HepG2 (cell line): ENCODE data around the gene KCNIP4. TPM values are rescaled to one million over a fixed set of nuclear protein-coding genes. Genes with fewer than 3 reads are reported as not detected.

Experiments
- ATAC-seq: fragments of 200-7000 bp; cut with Tn5 transposase; 3 replicates; pipeline ENCODE4 v1.9.1; 2020; ENCODE audit warnings: mild to moderate bottlenecking, moderate library complexity
- BruUV-seq: library from RNA; stranded (reverse); fragments of 400-500 nt; replicated peaks from 2 replicates; lab custom pipeline; 2021; lab: Mats Ljungman, UMichigan
- CTCF ChIA-PET: fragments of 300-600 bp; formaldehyde crosslinking; extraction: SDS; loops from one replicate; lab custom pipeline; 2021; ENCODE audit warnings: low total read pairs, inconsistent platforms, low intra/inter-chr PET ratio; lab: Yijun Ruan, JAX
- POLR2A ChIA-PET: fragments of 350-600 bp; sonication (Branson Sonifier 250); formaldehyde crosslinking; loops from one replicate; lab custom pipeline; 2020; ENCODE audit warnings: antibody characterized with exemption, inconsistent platforms; lab: Yijun Ruan, JAX
- DNase-seq: peaks from one replicate; pipeline ENCODE4 v3.0.0-alpha.2; 2015; ENCODE audit warnings: low spot score
- FAIRE-seq: peaks from 3 replicates; lab custom pipeline; 2011; peaks lifted over from hg19 to GRCh38; lab: Jason Lieb, UNC
- H2AFZ ChIP-seq: one replicate; pipeline ENCODE4 v1.6.1; 2011; ENCODE audit warnings: low read length, inconsistent platforms
- H3K27ac ChIP-seq: fragments of 300-600 bp; 3 replicates; pipeline ENCODE4 v1.8.0; 2011; ENCODE audit warnings: mixed run types, mild to moderate bottlenecking, mixed read lengths, low read length, inconsistent platforms; ENCODE audit not compliant: insufficient read depth; ENCODE audit errors: extremely low read length
- H3K27me3 ChIP-seq, 2 experiments: fragments of 200-600 bp in 1 of 2; 2 replicates in 1 of 2; 3 replicates in 1 of 2; pipeline versions ENCODE4 v1.6.0 to v1.8.0; 2011; ENCODE audit warnings: low read length in 2 of 2, mild to moderate bottlenecking in 2 of 2, moderate library complexity in 2 of 2, inconsistent platforms in 1 of 2; ENCODE audit not compliant: insufficient read depth in 2 of 2, control insufficient read depth in 1 of 2
- H3K36me3 ChIP-seq, 2 experiments: fragments of 200-600 bp in 1 of 2; replicated peaks in 1 of 2; 2 replicates in 1 of 2; 3 replicates in 1 of 2; pipeline versions ENCODE4 v1.5.1 to v1.8.0; 2011; ENCODE audit warnings: low read length in 2 of 2, inconsistent platforms in 1 of 2; ENCODE audit not compliant: insufficient read depth in 2 of 2, control insufficient read depth in 1 of 2
- H3K4me1 ChIP-seq: 2 replicates; pipeline ENCODE4 v1.5.1; 2012; ENCODE audit warnings: low read length, inconsistent platforms; ENCODE audit not compliant: insufficient read depth
- H3K4me2 ChIP-seq: 2 replicates; pipeline ENCODE4 v1.6.0; 2011; ENCODE audit warnings: low read depth, low read length, inconsistent platforms
- H3K4me3 ChIP-seq, 3 experiments: fragments of 200-600 bp in 1 of 3; sonication (generic), shearing (Covaris generic) in 1 of 3; replicated peaks in 1 of 3; 2 replicates each; pipeline ENCODE4 v1.5.1; 2011 to 2016; ENCODE audit warnings: low read length in 3 of 3, inconsistent platforms in 2 of 3, low read depth in 2 of 3, mild to moderate bottlenecking in 2 of 3, control low read depth in 1 of 3, mixed read lengths in 1 of 3; ENCODE audit not compliant: insufficient read depth in 1 of 3
- H3K79me2 ChIP-seq: one replicate; pipeline ENCODE4 v1.6.1; 2011; ENCODE audit warnings: low read length, inconsistent platforms; ENCODE audit not compliant: insufficient read depth
- H3K9ac ChIP-seq: 2 replicates; pipeline ENCODE4 v1.6.0; 2011; ENCODE audit warnings: mild to moderate bottlenecking, low read depth, low read length, inconsistent platforms; ENCODE audit not compliant: insufficient read depth
- H3K9me3 ChIP-seq: 2 replicates; pipeline ENCODE4 v1.5.1; 2012; ENCODE audit warnings: mild to moderate bottlenecking, low read length
- H4K20me1 ChIP-seq: 2 replicates; pipeline ENCODE4 v1.6.0; 2011; ENCODE audit warnings: inconsistent platforms, mild to moderate bottlenecking, low read length, moderate library complexity; ENCODE audit not compliant: insufficient read depth
- AHR ChIP-seq: IDR thresholded peaks from 2 replicates; pipeline ENCODE4 v1.6.1; 2018; ENCODE audit warnings: missing genetic modification reagents, missing compliant biosample characterization
- HMG20A ChIP-seq: IDR thresholded peaks from 2 replicates; pipeline ENCODE4 v1.6.1; 2016; ENCODE audit warnings: borderline replicate concordance
- NCOA2 ChIP-seq: sonication (generic); formaldehyde crosslinking; IDR thresholded peaks from 2 replicates; pipeline ENCODE4 v1.8.0; 2022; ENCODE audit warnings: inconsistent platforms
- NR1H2 ChIP-seq: sonication (generic); formaldehyde crosslinking; IDR thresholded peaks from 2 replicates; pipeline ENCODE4 v1.8.1; 2022; ENCODE audit warnings: low read depth, missing genetic modification reagents, borderline replicate concordance
- PAWR ChIP-seq: sonication (generic); formaldehyde crosslinking; IDR thresholded peaks from 2 replicates; pipeline ENCODE4 v1.4.0; 2020; ENCODE audit warnings: missing genetic modification reagents, mild to moderate bottlenecking, borderline replicate concordance
- POLR2AphosphoS5 ChIP-seq: IDR thresholded peaks from 2 replicates; pipeline ENCODE4 v1.6.1; 2012; ENCODE audit warnings: low read depth, low read length
- ZBTB8A ChIP-seq: sonication (generic); formaldehyde crosslinking; IDR thresholded peaks from 2 replicates; pipeline ENCODE4 v1.4.0; 2020; ENCODE audit warnings: mild to moderate bottlenecking, low read depth, missing genetic modification reagents, borderline replicate concordance
- ZNF333 ChIP-seq: sonication (generic); formaldehyde crosslinking; IDR thresholded peaks from 2 replicates; pipeline ENCODE4 v1.4.0; 2020; ENCODE audit warnings: mild to moderate bottlenecking, missing genetic modification reagents, borderline replicate concordance
- ZNF354B ChIP-seq: sonication (generic); formaldehyde crosslinking; IDR thresholded peaks from 2 replicates; pipeline ENCODE4 v1.8.0; 2022; ENCODE audit warnings: mild to moderate bottlenecking, missing genetic modification reagents
- ZNF605 ChIP-seq: sonication (generic); formaldehyde crosslinking; IDR thresholded peaks from 2 replicates; pipeline ENCODE4 v1.8.0; 2022; ENCODE audit warnings: mild to moderate bottlenecking, missing genetic modification reagents
- ZNF841 ChIP-seq: sonication (generic); formaldehyde crosslinking; IDR thresholded peaks from 2 replicates; pipeline ENCODE4 v1.8.1; 2023; ENCODE audit warnings: missing genetic modification reagents, borderline replicate concordance
- WGBS: methylation state at CpG from one replicate; pipeline ENCODE4 v1.1.6; 2017; ENCODE audit warnings: low lambda C conversion rate; 5-methylcytosine and 5-hydroxymethylcytosine counted together
- in situ Hi-C: cut with HindIII; loops from 2 replicates; pipeline ENCODE4 v1.10.0; 2017; ENCODE audit warnings: low pct_unique_long_range_greater_than_20kb; ENCODE audit not compliant: extremely low pct_ligation_motif_present
- intact Hi-C: fragments of 100-400 bp; cut with micrococcal nuclease; formaldehyde crosslinking; loops from one replicate; pipeline ENCODE4 v1.10.0; 2022; ENCODE audit not compliant: unreplicated experiment
- polyA plus RNA-seq, 8 experiments: library from polyadenylated mRNA; depleted of rRNA in 3 of 8; stranded (reverse) in 7 of 8; unstranded in 1 of 8; fragments of >200 nt; fragmentation: Illumina TruSeq in 4 of 8; extraction: Trizol in 4 of 8; gene quantifications; 2 replicates each; pipeline versions ENCODE4 v1.2.1 to v1.2.3, GENCODE V29; 2011 to 2016; ENCODE audit warnings: low read depth in 4 of 8, missing spikeins in 1 of 8, mixed read lengths in 1 of 8; ENCODE audit not compliant: insufficient read depth in 1 of 8
- total RNA-seq, 5 experiments: library from RNA; depleted of rRNA; stranded (reverse); fragments of >200 nt; fragmentation: Illumina TruSeq; extraction: Trizol; gene quantifications; 2 replicates each; pipeline ENCODE4 v1.2.3, GENCODE V29; 2016; ENCODE audit warnings: low read depth in 1 of 5
- TF ChIP-seq, protein P1 (sequence below): IDR thresholded peaks from 2 replicates; pipeline ENCODE4 v1.6.1; 2016; ENCODE audit warnings: mild to moderate bottlenecking, missing biosample characterization, missing genetic modification reagents
- TF ChIP-seq, protein P2 (sequence below): IDR thresholded peaks from 2 replicates; pipeline ENCODE4 v1.6.1; 2016; ENCODE audit warnings: low read depth
- TF ChIP-seq, protein P3 (sequence below): sonication (generic); formaldehyde crosslinking; IDR thresholded peaks from 2 replicates; pipeline ENCODE4 v1.4.0; 2020; ENCODE audit warnings: missing genetic modification reagents
- TF ChIP-seq, protein P4 (sequence below): sonication (generic); formaldehyde crosslinking; IDR thresholded peaks from 2 replicates; pipeline ENCODE4 v1.8.1; 2023; ENCODE audit warnings: mild to moderate bottlenecking, missing genetic modification reagents
- TF ChIP-seq, protein P5 (sequence below): sonication (generic); formaldehyde crosslinking; IDR thresholded peaks from 2 replicates; pipeline ENCODE4 v1.4.0; 2020; ENCODE audit warnings: missing genetic modification reagents, borderline replicate concordance

The KCNIP4 gene
- total and polyA plus RNA-seq, 2 of the 13 experiments (the other 11 are each of a cell fraction or from before 2014, with no cell fraction given), result 0.09 TPM; not detected in 1

DNA sequence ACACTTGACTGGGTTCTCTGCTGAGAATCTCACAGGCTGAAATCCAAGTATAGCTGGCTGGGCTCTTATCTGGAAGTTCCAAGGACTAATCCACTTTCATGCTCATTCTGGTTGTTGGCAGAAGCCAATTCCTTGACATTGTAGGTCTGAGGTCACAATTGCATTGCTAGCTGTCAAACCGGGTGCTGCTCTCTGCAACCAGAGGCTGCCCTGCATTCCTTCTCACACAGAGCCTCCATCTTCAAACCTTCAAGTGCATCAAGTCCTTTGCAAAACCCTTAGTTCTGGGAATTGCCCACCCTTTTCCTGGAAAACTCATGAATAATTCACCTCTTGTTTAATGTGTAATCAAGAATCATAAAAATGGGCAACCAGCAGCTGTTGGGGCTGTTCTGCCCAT, 404.2 kb downstream of the KCNIP4 start:
- 17% methylated on average over 1 of the region's 1 CpG for WGBS
- Histone ChIP-seq H3K79me2 (no peaks in the 10 kb centered on the region), H3K9me3 (no peaks in the 10 kb centered on the region), H3K4me2 (no peak overlapping the region), H3K4me3 (no peak overlapping the region), H3K4me1 (no peaks in the 10 kb centered on the region), H3K27ac (no peak overlapping the region), H3K27me3 (no peaks in the 10 kb centered on the region), H3K9ac (no peak overlapping the region), H2AFZ (no peak overlapping the region), H4K20me1 (no peaks in the 10 kb centered on the region)
- in situ Hi-C loops (no loop called here), intact Hi-C loops (no loop called here)
- no peak for ATAC-seq
- ChIA-PET CTCF (no interaction called here), POLR2A (no interaction called here)
- no peak for FAIRE-seq
- DNase-seq, result no peak
- TF ChIP-seq ZNF605 (CRISPR knock-in tag) (no peak), ZBTB8A (CRISPR knock-in tag) (no peak), HMG20A (no peak), ZNF841 (CRISPR knock-in tag) (no peak), AHR (CRISPR knock-in tag) (no peak), NR1H2 (CRISPR knock-in tag) (no peak), ZNF333 (CRISPR knock-in tag) (no peak), PAWR (no peak), ZNF354B (no peak), POLR2AphosphoS5 (no peak), NCOA2 (no peak)
- TF ChIP-seq, protein P1, sequence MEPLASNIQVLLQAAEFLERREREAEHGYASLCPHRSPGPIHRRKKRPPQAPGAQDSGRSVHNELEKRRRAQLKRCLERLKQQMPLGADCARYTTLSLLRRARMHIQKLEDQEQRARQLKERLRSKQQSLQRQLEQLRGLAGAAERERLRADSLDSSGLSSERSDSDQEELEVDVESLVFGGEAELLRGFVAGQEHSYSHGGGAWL (CRISPR knock-in tag), result no peak
- TF ChIP-seq, protein P2, sequence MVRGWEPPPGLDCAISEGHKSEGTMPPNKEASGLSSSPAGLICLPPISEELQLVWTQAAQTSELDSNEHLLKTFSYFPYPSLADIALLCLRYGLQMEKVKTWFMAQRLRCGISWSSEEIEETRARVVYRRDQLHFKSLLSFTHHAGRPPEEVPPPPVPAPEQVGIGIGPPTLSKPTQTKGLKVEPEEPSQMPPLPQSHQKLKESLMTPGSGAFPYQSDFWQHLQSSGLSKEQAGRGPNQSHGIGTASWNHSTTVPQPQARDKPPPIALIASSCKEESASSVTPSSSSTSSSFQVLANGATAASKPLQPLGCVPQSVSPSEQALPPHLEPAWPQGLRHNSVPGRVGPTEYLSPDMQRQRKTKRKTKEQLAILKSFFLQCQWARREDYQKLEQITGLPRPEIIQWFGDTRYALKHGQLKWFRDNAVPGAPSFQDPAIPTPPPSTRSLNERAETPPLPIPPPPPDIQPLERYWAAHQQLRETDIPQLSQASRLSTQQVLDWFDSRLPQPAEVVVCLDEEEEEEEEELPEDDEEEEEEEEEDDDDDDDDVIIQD, result no peak
- TF ChIP-seq, protein P3, sequence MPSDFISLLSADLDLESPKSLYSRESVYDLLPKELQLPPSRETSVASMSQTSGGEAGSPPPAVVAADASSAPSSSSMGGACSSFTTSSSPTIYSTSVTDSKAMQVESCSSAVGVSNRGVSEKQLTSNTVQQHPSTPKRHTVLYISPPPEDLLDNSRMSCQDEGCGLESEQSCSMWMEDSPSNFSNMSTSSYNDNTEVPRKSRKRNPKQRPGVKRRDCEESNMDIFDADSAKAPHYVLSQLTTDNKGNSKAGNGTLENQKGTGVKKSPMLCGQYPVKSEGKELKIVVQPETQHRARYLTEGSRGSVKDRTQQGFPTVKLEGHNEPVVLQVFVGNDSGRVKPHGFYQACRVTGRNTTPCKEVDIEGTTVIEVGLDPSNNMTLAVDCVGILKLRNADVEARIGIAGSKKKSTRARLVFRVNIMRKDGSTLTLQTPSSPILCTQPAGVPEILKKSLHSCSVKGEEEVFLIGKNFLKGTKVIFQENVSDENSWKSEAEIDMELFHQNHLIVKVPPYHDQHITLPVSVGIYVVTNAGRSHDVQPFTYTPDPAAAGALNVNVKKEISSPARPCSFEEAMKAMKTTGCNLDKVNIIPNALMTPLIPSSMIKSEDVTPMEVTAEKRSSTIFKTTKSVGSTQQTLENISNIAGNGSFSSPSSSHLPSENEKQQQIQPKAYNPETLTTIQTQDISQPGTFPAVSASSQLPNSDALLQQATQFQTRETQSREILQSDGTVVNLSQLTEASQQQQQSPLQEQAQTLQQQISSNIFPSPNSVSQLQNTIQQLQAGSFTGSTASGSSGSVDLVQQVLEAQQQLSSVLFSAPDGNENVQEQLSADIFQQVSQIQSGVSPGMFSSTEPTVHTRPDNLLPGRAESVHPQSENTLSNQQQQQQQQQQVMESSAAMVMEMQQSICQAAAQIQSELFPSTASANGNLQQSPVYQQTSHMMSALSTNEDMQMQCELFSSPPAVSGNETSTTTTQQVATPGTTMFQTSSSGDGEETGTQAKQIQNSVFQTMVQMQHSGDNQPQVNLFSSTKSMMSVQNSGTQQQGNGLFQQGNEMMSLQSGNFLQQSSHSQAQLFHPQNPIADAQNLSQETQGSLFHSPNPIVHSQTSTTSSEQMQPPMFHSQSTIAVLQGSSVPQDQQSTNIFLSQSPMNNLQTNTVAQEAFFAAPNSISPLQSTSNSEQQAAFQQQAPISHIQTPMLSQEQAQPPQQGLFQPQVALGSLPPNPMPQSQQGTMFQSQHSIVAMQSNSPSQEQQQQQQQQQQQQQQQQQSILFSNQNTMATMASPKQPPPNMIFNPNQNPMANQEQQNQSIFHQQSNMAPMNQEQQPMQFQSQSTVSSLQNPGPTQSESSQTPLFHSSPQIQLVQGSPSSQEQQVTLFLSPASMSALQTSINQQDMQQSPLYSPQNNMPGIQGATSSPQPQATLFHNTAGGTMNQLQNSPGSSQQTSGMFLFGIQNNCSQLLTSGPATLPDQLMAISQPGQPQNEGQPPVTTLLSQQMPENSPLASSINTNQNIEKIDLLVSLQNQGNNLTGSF (CRISPR knock-in tag), result no peak
- TF ChIP-seq, protein P4, sequence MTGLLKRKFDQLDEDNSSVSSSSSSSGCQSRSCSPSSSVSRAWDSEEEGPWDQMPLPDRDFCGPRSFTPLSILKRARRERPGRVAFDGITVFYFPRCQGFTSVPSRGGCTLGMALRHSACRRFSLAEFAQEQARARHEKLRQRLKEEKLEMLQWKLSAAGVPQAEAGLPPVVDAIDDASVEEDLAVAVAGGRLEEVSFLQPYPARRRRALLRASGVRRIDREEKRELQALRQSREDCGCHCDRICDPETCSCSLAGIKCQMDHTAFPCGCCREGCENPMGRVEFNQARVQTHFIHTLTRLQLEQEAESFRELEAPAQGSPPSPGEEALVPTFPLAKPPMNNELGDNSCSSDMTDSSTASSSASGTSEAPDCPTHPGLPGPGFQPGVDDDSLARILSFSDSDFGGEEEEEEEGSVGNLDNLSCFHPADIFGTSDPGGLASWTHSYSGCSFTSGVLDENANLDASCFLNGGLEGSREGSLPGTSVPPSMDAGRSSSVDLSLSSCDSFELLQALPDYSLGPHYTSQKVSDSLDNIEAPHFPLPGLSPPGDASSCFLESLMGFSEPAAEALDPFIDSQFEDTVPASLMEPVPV (CRISPR knock-in tag), result no peak
- TF ChIP-seq, protein P5, sequence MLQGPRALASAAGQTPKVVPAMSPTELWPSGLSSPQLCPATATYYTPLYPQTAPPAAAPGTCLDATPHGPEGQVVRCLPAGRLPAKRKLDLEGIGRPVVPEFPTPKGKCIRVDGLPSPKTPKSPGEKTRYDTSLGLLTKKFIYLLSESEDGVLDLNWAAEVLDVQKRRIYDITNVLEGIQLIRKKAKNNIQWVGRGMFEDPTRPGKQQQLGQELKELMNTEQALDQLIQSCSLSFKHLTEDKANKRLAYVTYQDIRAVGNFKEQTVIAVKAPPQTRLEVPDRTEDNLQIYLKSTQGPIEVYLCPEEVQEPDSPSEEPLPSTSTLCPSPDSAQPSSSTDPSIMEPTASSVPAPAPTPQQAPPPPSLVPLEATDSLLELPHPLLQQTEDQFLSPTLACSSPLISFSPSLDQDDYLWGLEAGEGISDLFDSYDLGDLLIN (CRISPR knock-in tag), result no peak
- TF ChIP-seq, all 625 proteins: peak for 0
- no peaks in the 10 kb centered on the region for H3K36me3 ChIP-seq
- BruUV-seq, result no TSS peak
